Measurements from ENCODE around the gene KRT78.

DNA sequence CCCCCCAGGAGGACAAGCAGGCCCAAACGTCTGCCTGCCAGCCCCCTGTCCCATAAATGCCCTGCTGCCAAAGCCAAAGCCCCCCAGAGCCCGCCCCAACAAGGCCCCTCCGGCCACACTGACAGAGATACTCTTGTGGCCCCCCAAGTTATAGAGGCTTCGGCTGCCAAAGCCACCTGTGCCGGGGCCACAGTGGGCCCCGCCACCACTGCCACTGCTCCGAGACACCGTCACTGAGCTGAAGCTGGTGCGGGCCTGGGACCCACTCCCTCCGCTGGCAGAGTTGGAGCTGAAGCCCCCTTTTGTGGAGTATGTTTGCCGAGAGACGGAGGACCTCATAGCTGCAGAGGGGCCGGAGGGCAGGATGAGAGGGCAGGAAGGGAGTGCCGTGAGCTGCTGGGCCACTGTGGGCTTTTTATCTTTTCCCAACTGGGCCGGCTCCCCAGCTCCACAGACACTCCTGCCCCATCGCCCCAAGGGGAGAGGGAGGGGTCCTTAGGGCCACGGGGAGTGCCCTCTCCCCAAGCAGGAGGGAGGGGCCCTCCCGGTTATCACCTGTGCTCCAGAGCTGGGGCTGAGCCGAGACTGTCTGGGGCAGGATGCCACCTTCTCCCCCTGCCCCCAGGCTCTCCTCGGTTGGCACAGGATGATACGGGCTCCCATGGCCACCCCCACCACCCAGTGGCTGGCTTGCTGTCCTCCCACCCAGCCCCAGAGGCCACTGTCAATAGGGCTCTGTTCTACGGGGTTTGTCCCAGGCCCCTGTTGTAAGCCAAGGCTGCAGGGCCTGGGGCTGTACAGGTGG lies 14.7 kb downstream of the KRT78 start, which contains the start of gene KRT79:
- TF ChIP-seq EZH2 (IDR thresholded peaks at IDR 0.05; ENCODE audit: borderline replicate concordance, insufficient read depth, low read depth, low read length, poor library complexity, severe bottlenecking): no peak
- TF ChIP-seq, protein P1, sequence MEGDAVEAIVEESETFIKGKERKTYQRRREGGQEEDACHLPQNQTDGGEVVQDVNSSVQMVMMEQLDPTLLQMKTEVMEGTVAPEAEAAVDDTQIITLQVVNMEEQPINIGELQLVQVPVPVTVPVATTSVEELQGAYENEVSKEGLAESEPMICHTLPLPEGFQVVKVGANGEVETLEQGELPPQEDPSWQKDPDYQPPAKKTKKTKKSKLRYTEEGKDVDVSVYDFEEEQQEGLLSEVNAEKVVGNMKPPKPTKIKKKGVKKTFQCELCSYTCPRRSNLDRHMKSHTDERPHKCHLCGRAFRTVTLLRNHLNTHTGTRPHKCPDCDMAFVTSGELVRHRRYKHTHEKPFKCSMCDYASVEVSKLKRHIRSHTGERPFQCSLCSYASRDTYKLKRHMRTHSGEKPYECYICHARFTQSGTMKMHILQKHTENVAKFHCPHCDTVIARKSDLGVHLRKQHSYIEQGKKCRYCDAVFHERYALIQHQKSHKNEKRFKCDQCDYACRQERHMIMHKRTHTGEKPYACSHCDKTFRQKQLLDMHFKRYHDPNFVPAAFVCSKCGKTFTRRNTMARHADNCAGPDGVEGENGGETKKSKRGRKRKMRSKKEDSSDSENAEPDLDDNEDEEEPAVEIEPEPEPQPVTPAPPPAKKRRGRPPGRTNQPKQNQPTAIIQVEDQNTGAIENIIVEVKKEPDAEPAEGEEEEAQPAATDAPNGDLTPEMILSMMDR (IDR thresholded peaks at IDR 0.05): no peak
